Coronary artery (tissue), 2 donors: ENCODE results near the gene TRIM72.

Source experiments
- DNase-seq: peaks from one replicate; pipeline ENCODE4 v3.0.0-alpha.2; 2017; ENCODE audit warnings: low spot score
- H3K27ac ChIP-seq, 2 donors: fragments of 200-600 bp; sonication (generic); one replicate each; pipeline ENCODE4 v1.5.1; 2016 to 2019
- H3K4me3 ChIP-seq: fragments of 200-600 bp; sonication (generic); 2 replicates; pipeline ENCODE4 v1.5.1; 2016; ENCODE audit warnings: mild to moderate bottlenecking, moderate library complexity
- TF ChIP-seq, protein P1 (sequence below): fragments of 200-600 bp; sonication (generic); IDR thresholded peaks from one replicate; pipeline ENCODE4 v1.5.1; 2019; ENCODE audit warnings: antibody characterized with exemption

TRIM72 gene

GRCh38 chr16:31206776-31207175, 7.1 kb upstream of the TRIM72 start:
- DNase-seq = no peak
- TF ChIP-seq, protein P1, sequence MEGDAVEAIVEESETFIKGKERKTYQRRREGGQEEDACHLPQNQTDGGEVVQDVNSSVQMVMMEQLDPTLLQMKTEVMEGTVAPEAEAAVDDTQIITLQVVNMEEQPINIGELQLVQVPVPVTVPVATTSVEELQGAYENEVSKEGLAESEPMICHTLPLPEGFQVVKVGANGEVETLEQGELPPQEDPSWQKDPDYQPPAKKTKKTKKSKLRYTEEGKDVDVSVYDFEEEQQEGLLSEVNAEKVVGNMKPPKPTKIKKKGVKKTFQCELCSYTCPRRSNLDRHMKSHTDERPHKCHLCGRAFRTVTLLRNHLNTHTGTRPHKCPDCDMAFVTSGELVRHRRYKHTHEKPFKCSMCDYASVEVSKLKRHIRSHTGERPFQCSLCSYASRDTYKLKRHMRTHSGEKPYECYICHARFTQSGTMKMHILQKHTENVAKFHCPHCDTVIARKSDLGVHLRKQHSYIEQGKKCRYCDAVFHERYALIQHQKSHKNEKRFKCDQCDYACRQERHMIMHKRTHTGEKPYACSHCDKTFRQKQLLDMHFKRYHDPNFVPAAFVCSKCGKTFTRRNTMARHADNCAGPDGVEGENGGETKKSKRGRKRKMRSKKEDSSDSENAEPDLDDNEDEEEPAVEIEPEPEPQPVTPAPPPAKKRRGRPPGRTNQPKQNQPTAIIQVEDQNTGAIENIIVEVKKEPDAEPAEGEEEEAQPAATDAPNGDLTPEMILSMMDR = no peak
- no peak overlapping the region for H3K4me3 ChIP-seq
- H3K27ac ChIP-seq = no peak overlapping the region

DNA sequence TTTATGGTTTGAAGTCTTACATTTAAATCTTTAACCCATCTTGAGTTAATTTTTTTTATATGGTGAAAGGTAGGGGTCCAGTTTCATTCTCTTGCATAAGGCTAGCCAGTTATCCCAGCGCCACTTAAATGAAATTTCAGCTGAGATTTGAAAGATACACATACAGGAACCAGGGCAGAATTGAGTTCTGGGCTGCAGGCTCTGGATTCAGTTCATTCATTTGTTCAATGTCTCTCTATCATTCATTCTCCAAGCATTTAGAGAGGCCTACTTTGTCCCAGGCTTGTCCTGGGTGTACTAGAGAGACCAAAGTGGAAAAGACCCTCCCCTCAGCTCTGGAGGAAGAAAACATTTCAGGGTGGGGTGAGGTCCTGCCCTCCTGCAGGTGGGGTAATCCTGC, 577 bp upstream of the TRIM72 start:
- no peak for DNase-seq
- no peak overlapping the region for H3K4me3 ChIP-seq
- H3K27ac ChIP-seq = no peak overlapping the region
- TF ChIP-seq, protein P1 = no peak

- Histone ChIP-seq H3K4me3 (peak overlapping the region; percentile 70), H3K27ac (no peak overlapping the region)
- DNase-seq = no peak
- TF ChIP-seq, protein P1 = no peak
Observed at GRCh38 chr16:31214708-31215286, 878 bp downstream of the TRIM72 start.

DNA sequence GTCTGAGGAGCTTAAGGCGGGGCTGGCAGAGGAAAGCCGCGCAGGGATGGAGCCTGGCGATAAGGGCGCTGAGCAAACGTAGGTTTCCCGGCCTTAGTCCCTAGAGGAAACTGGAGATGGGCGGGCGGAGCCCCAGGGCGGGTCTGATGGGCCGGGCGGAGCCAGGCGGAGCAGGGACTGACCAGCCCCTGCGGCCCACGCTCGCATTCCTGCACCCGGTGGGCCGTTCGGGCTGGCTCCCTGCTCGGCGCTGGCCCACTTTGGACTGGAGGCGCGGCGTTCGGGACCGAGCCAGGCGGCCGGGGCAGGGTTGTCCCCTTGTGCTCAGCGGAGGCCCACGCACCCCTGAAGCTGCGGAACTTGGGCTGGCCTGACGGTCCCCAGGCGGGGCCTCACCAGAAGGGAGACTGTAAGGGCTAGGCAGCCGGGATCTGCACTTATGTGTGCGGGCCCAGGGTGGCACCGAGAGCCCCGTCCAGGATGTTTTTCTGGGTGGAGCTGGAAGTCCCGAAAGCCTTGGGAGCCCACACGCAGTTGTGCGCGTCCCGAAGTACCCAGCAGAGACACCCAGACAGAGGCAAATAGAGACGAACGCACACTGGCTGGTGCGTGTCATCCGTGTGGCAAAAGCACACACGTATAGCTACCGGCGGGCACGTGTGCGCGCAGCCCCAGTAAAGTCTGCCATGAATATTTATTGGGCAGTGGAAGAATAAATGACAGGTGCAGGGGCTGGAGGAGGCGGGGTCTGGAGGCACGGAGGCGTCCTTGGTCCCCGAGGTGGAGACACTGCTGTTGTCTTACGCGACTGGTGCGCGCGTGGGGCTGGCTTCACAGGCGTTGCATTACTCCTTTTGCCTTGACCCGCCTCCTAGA, 1.6 kb downstream of the TRIM72 start:
- no peak for DNase-seq
- TF ChIP-seq, protein P1 = no peak
- peak overlapping the region; percentile 70 for H3K4me3 ChIP-seq

DNA sequence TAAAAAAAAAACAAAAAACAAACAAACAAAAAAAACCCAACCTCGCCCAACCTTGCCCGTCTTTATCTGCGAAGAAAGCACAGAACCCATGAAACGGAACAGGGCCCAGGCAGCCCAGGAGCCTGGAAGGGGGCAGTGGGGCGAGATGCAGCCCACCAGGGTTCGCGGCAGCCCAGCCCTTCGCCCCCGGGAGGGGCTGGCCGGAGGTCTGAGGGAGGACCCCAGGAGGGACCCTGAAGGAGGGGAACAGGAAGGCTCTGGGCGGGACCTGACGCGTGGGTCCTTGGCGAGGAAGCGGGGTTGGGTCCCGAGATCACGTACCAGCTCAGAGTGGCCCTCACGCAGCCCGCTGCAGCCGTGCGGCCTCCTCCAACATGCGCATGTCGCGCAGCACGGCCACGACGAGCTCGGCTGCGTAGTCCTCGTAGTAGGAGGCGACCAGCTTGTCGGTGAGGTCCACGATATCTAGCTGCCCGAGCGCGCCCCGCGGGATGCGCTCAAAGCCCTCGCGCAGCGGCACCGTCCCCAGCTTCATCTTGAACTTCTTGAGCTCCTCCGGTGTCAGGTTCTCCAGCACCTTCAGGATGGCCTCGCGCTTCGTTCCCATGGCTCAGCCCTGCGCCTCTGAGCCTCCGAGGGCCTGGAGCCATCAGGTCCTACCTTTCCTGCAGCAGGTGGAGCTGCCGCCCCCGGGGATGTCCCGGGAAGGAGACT, 2.7 kb downstream of the TRIM72 start, which contains the start of gene PYDC1:
TSS of gene PYDC1 (minus strand) at position 714 of the 714 bp plus-strand sequence. CDS start at position 607, 107 bp downstream.
- no peak for DNase-seq
- Histone ChIP-seq H3K4me3 (peak within 1 kb of the TSS; percentile 70), H3K27ac (no peak within 1 kb of the TSS)
- TF ChIP-seq, protein P1 = no peak

More for the DNA sequence above, 1.6 kb downstream of the TRIM72 start:
- no peak overlapping the region for H3K27ac ChIP-seq

DNA sequence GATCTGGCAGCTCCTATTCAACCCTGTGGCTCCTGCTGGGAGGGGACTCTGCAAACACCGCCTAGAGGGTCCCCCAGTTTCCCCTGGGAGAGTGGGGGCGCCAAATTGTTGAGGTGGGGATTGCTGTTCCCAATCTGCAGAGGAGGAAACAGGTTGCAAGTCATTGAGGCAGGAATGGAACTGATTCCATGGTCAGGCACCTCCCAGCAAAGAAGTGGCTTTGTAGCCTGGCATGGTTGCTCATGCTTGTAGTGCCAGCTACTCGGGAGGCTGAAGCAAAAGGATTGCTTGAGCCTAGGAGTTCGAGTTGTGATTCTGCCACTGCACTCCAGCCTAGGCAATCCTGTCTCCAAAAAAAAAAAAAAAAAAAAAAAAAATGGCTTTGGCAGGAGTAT, 3.2 kb downstream of the TRIM72 start:
- Histone ChIP-seq H3K4me3 (peak overlapping the region; percentile 70), H3K27ac (no peak overlapping the region)
- TF ChIP-seq, protein P1 = no peak
- no peak for DNase-seq
